ENCODE results near the gene ACOT11.

Gene ACOT11

DNA sequence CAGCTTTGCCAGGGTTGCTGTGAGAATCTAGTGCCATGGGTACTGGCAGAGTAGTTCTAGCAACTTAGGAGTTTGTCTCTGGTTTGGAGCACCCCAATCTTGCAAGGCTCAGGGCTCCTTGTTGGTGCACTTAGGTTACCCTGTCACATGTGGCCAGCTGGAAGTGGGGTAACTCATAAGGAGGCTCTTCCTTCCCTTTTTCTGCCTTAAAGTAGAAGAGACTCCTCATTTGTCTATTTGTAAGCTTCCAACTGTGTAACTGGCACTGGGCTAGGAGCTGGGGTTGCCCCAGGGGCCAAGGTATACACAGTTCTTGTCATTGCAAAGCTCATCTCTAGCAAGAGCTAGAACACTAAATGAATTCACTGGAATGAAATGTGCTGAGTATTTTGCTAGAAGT is 104.1 kb downstream of the ACOT11 start:
- peaks cover 11% of the 10 kb centered on the region for H3K4me1 ChIP-seq (ENCODE audit: control insufficient read depth, insufficient read depth, low read length, poor library complexity, severe bottlenecking)

DNA sequence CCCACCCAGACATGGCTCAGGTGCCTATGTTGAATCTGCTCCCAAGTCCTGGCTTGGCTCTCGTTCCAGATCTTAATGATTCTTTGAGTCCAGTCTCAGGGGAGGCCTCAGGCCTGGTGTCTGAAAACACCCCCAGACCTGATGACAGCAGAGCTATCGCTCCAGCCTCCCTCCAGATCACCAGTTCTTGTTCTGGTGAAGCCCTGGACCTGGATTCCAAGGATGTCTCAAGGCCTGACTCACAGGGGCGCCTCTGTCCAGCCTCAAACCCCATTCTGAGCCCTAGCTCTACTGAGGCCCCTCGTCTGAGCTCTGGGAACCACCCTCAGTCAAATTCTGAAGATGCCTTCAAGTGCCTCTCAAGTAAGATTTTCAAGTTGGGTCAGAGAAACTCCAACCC is 105.0 kb downstream of the ACOT11 start:
- WGBS, 2 experiments (ENCODE audit: insufficient coverage in 2 of 2) = 72 to 82% methylated on average over 4 of the region's 4 CpGs
- H3K9me3 ChIP-seq (ENCODE audit: control insufficient read depth, low read length) = peaks cover 2% of the 10 kb centered on the region
- no peaks in the 10 kb centered on the region for H3K36me3 ChIP-seq (ENCODE audit: control insufficient read depth, insufficient read depth, low read length)
- peak overlapping the region; percentile 10 for H3K27ac ChIP-seq (ENCODE audit: low read depth, low read length, severe bottlenecking)
- peaks cover 11% of the 10 kb centered on the region for H3K4me1 ChIP-seq (ENCODE audit: control insufficient read depth, insufficient read depth, low read length, poor library complexity, severe bottlenecking)
- H3K4me3 ChIP-seq (ENCODE audit: extremely low read depth, insufficient read depth, low read length, poor library complexity, severe bottlenecking) = no peak overlapping the region

More for the DNA sequence above, 104.1 kb downstream of the ACOT11 start:
- no peak overlapping the region for H3K4me3 ChIP-seq (ENCODE audit: extremely low read depth, insufficient read depth, low read length, poor library complexity, severe bottlenecking)
- no peaks in the 10 kb centered on the region for H3K36me3 ChIP-seq (ENCODE audit: control insufficient read depth, insufficient read depth, low read length)
- no peaks in the 10 kb centered on the region for H3K9me3 ChIP-seq (ENCODE audit: control insufficient read depth, low read length)
- no peak overlapping the region for H3K27ac ChIP-seq (ENCODE audit: low read depth, low read length, severe bottlenecking)

DNA sequence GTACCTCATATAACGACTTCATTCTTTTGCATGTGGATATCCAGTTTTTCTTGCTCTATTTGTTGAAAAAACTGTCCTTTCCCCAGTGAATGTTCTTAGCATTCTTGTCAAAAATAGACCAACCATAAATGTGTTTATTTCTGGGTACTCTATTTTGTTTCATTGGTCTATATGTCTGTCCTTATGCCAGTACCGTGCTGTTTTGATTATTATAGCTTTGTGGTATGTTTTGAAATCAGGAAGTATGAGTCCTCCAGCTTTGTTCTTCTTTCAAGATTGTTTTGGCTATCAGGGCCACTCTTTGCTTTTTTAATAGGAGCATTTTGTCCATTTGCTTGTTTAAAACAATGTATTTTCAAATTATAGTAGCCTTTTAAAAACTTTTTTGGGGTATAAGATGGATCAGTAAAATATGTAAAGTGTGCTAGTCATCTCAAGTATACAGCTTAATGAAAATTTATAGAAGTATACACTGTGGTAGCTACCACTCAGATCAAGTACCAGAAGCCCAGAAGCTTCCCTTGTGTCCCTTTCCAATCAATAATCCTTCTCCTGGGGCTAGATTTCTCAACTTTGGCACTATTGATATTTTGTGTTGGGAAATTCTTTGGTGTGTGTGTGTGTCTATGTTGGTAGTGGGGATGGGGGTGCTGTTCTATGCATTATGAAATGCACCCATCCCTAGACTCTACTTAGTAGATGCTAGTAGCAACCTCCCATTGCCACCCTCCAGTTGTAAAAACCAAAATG is 110.3 kb downstream of the ACOT11 start:
- no peak overlapping the region for H3K4me3 ChIP-seq (ENCODE audit: extremely low read depth, insufficient read depth, low read length, poor library complexity, severe bottlenecking)
- H3K36me3 ChIP-seq (ENCODE audit: control insufficient read depth, insufficient read depth, low read length) = no peaks in the 10 kb centered on the region
- H3K4me1 ChIP-seq (ENCODE audit: control insufficient read depth, insufficient read depth, low read length, poor library complexity, severe bottlenecking) = peaks cover 5% of the 10 kb centered on the region
- no peak overlapping the region for H3K27ac ChIP-seq (ENCODE audit: low read depth, low read length, severe bottlenecking)
- WGBS, 2 experiments (ENCODE audit: insufficient coverage in 2 of 2) = 100% methylated on average over 1 of the region's 2 CpGs
- H3K9me3 ChIP-seq (ENCODE audit: control insufficient read depth, low read length) = peaks cover 10% of the 10 kb centered on the region
